RCC 7860 (cell line): ENCODE results near the gene F11R.
"Not testable (repeated sequence)": the region's sequence is repeated elsewhere in the genome, so short reads cannot be mapped to it uniquely, and the experiment has no call there.

Source experiments
- DNase-seq: peaks from one replicate; pipeline ENCODE4 v3.0.0-alpha.2; 2015; ENCODE audit warnings: low spot score
- FAIRE-seq: peaks from 2 replicates; lab custom pipeline; 2012; peaks lifted over from hg19 to GRCh38; lab: Jason Lieb, UNC

The F11R gene

GRCh38 chr1:161020509-161021164 is at the start of gene F11R:
TSS of gene F11R (minus strand) at chr1:161021152. CDS start at chr1:161021073, 79 bp downstream.
- no peak for FAIRE-seq
- no peak for DNase-seq

- DNase-seq (no peak), FAIRE-seq (no peak)
These were observed 48.8 kb upstream of the F11R start, which contains the start of gene ARHGAP30 for GRCh38 chr1:161069731-161070270. TSS of gene ARHGAP30 (minus strand) at chr1:161069891. CDS start at chr1:161069624, 267 bp downstream.

DNA sequence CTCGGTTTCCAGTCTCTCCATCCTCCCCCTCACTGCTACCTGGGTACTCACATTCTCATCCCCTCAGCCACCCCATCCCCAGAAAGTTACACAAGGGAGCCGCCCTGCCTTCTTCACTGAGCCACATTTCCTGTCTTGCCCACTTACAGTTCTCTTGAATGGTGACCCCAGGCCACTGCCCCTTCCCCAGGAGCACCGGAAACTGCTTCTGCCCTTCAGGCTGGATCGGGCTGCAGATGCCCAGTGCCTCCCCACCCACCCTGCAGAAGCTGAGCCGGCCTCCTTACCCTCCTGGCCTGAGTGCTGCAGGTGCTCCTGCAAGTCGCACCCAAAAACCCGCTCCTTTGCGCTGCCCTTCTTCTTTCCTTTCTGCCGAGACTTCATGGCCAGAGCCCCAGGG is 48.3 kb upstream of the F11R start:
- FAIRE-seq, result no peak
- no peak for DNase-seq

DNA sequence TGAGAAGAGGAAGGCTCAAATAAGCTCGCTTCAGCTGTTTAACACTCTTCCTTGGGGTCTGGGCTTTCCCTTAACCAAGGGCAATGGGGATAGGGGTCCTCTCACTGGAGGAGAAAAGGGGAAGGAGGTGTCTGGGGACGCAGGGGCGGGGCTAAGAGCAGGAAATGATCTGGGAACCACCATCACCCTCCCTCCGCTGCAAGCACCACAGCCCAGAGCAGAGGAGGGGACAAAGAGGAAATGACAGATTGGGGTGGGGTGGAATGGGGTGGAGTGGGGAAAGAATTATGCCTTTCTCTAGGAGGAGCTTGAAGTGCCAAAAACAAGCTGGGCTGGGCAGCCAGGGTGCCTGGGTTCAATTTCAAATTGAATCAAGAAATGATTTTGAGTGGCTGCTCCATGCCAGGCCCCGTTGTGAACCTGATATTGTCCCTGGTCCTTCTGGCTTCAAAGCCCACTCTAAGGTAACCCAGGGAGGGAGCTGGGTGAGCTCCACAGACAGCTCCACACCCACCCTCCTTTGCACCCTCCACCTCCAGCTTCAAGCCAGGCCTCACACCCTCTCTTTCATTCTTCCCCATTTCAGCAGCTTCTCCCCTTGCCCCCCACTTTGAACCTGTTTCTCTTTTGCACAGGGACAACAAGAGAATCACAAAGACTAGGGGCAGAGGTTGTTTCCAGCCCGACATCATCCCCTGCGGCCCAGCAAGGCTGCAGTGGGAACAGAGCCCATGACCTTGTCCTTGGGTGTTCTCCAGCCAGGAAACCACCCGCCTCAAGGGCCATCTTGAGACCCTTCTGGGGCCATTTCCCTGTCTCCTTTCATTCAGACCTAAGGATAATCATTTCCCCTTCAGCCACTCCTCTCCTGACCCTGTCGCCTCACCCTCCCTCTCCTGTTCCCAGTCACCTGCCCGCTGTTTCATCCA is 47.6 kb upstream of the F11R start:
- FAIRE-seq (no peak), DNase-seq (no peak)

DNA sequence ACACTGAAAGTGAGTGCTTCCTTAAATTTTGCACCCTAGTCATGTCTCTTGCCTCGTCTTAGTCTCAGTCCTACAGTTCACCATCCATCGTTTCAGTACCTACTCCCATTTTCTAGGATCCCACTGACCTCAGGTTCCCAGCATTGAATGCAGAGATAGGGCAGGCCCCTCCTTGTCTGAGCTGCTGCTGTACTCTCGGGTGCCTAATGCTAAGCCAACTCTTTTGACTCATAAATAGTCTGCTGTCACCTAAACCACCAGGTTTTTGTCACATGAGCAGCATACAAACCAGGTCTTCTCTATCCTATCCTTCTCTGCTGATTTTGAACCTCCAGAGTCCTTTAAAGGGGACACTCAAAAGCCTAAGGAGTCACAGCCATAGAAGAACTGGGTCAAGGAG is 45.7 kb upstream of the F11R start:
- DNase-seq (no peak), FAIRE-seq (no peak)

DNA sequence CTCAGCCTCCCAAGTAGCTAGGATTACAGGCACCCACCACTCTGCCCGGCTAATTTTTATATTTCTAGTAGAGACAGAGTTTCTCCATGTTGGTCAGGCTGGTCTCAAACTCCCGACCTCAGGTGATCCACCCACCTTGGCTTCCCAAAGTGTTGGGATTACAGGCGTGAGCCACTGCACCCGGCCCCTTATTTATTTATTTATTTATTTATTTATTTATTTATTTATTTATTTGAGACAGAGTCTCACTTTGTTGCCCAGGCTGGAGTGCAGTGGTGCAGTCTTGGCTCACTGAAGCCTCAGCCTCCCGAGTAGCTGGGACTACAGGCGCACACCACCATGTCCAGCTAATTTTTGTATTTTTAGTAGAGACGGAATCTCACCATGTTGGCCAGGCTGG is 44.7 kb upstream of the F11R start:
- FAIRE-seq, DNase-seq: not testable (repeated sequence)

GRCh38 chr1:161063936-161064335 is 43.0 kb upstream of the F11R start:
- not testable (repeated sequence) for DNase-seq, FAIRE-seq

GRCh38 chr1:161061419-161061818 is 40.5 kb upstream of the F11R start:
- no peak for DNase-seq
- FAIRE-seq, result no peak

DNA sequence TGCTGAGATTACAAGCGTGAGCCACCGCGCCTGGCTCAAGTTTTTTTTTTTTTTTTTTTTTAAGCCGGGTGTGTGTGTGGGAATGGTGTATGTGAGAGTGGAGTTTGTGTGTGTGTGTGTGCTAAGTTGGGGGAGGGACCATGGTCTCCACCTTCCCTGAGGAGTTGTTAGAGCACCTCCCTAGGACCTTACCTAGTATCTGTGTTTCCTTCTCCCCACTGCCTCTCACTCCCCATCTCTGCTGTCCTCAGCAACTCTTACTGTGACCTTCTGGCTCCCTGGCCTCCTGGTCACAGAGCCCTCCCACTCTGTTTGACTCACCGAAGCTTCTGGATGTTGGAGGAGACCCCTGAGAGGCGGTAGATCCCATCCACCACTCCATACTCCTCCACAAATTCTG is 38.3 kb upstream of the F11R start:
- FAIRE-seq (no peak), DNase-seq (no peak)

GRCh38 chr1:161054805-161055204 is 33.9 kb upstream of the F11R start:
- no peak for DNase-seq
- FAIRE-seq, result no peak

DNA sequence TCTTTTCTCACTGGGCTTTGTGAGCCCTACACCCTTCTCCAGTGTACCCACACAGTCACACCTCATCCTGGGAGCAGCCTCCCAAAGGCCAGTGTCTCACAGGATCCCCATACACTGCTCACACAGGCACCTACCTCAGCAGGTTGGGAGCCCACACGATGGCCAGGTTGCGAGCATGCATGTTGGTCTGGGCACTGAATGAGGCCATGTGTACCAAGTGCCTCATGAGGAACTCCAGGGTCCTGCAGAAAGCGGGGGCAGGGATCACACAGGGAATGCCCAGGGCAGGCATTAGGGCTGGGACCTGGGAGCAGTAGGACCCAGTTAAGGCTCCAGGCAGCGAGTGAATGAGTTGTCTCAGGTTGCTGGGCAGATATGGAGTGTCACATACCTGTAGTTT is 33.3 kb upstream of the F11R start:
- DNase-seq (no peak), FAIRE-seq (no peak)

- no peak for FAIRE-seq
- no peak for DNase-seq
These were observed 31.9 kb upstream of the F11R start for GRCh38 chr1:161052899-161053298.

DNA sequence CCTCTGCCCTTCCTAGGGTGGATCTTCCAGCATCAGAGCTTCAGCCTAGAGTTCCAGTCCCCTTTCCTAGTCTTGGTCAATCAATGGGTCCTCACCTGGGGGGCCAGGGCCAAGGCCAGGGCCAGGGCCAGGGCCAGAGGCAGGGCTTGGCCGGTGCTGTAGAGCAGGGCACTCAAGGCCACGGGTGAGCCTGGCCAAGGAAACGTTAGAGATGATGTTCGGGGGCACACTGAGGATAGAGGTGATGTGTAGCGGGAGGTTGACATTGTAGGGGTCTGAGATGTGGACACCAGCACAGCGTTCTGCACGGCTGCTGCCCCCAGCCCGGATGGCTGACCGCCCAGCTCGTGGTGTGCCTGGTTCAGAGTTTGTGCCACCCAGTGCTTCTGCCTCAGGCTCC is 30.3 kb upstream of the F11R start:
- FAIRE-seq, result no peak
- no peak for DNase-seq

- FAIRE-seq (no peak), DNase-seq (no peak)
These were observed 28.2 kb upstream of the F11R start for GRCh38 chr1:161048949-161049722.

GRCh38 chr1:161047436-161048420 is 26.8 kb upstream of the F11R start:
- DNase-seq, result no peak
- FAIRE-seq, result no peak

GRCh38 chr1:161046605-161047228 is 25.8 kb upstream of the F11R start:
- no peak for DNase-seq

GRCh38 chr1:161045736-161046604 is 25.0 kb upstream of the F11R start, which contains the start of gene USF1:
TSS of gene USF1 (minus strand) at chr1:161045977. CDS start at chr1:161043275, 2,702 bp downstream.
- peak; percentile 88 for DNase-seq
- FAIRE-seq, result peak; percentile 72

More at GRCh38 chr1:161046605-161047228, 25.8 kb upstream of the F11R start:
- FAIRE-seq, result no peak
